OCI-LY1 (cell line): Measurements from ENCODE around the gene PID1.

Experiments
- EZH2 ChIP-seq: fragments of 200-600 bp; sonication (generic), shearing (Covaris generic); IDR thresholded peaks from 2 replicates; pipeline ENCODE4 v1.8.0; 2017; ENCODE audit warnings: borderline replicate concordance, mixed run types, mild to moderate bottlenecking, antibody characterized with exemption, low read length, moderate library complexity, mixed read lengths
- TF ChIP-seq, protein P1 (sequence below): fragments of 200-600 bp; sonication (generic), shearing (Covaris generic); IDR thresholded peaks from 2 replicates; pipeline ENCODE4 v1.5.1; 2017; ENCODE audit warnings: mild to moderate bottlenecking, antibody characterized with exemption, low read length, moderate library complexity, mixed read lengths

DNA sequence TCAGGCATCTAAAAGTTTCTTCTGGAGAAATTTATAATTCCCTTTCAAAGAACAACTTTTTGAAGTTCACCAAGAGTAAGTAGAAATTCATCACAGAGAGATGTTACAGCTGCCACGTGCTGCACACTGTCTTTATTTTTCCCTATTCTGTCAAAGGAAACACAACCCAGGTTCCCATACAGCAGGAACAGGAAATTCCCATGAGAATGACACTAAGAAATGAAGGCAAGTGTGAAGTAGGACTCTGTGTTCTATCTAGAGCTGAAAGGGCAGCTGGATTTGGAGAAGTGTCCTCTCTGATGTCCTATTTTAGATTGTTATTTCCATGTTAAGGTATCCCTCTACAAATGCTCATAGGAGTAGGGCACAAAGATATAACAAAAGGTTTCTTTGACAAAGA lies 58.8 kb downstream of the PID1 start:
- TF ChIP-seq, protein P1, sequence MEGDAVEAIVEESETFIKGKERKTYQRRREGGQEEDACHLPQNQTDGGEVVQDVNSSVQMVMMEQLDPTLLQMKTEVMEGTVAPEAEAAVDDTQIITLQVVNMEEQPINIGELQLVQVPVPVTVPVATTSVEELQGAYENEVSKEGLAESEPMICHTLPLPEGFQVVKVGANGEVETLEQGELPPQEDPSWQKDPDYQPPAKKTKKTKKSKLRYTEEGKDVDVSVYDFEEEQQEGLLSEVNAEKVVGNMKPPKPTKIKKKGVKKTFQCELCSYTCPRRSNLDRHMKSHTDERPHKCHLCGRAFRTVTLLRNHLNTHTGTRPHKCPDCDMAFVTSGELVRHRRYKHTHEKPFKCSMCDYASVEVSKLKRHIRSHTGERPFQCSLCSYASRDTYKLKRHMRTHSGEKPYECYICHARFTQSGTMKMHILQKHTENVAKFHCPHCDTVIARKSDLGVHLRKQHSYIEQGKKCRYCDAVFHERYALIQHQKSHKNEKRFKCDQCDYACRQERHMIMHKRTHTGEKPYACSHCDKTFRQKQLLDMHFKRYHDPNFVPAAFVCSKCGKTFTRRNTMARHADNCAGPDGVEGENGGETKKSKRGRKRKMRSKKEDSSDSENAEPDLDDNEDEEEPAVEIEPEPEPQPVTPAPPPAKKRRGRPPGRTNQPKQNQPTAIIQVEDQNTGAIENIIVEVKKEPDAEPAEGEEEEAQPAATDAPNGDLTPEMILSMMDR: no peak
- no peak for TF ChIP-seq EZH2
